SU-DHL-6 (cell line): Measurements from ENCODE around the gene IL17RC.

ENCODE experiments used
- CTCF ChIP-seq: fragments of 200-600 bp; sonication (generic); IDR thresholded peaks from one replicate; pipeline ENCODE4 v1.5.1; 2017; ENCODE audit warnings: antibody characterized with exemption, mild to moderate bottlenecking, low read length, moderate library complexity; ENCODE audit not compliant: insufficient read depth, poor library complexity, severe bottlenecking
- EZH2phosphoT487 ChIP-seq: fragments of 200-600 bp; sonication (generic), shearing (Covaris generic); conservative IDR thresholded peaks from 2 replicates; pipeline ENCODE4 v1.6.1; 2018; ENCODE audit warnings: mild to moderate bottlenecking, antibody characterized with exemption, low read length, moderate library complexity, mixed read lengths

GRCh38 chr3:9928158-9928557, 11.3 kb downstream of the IL17RC start:
- no peak for TF ChIP-seq CTCF
- TF ChIP-seq EZH2phosphoT487 = no peak
